ENCODE results near the gene ANKEF1.
A peak's percentile ranks its signal among the peaks of the same experiment; 100 is the strongest.
"Not testable (repeated sequence)": the region's sequence is repeated elsewhere in the genome, so short reads cannot be mapped to it uniquely, and the experiment has no call there.

ANKEF1 gene

GRCh38 chr20:10033905-10034650 lies 709 bp upstream of the ANKEF1 start:
- no peak for DNase-seq

GRCh38 chr20:10036321-10036720 lies 1.5 kb downstream of the ANKEF1 start:
- DNase-seq: not testable (repeated sequence)

- peak; percentile 22 for DNase-seq
These were observed 5.5 kb downstream of the ANKEF1 start for GRCh38 chr20:10040070-10040975.

- DNase-seq: no peak
These were observed 7.3 kb downstream of the ANKEF1 start for GRCh38 chr20:10042086-10042485.

- DNase-seq: no peak
These were observed 12.6 kb downstream of the ANKEF1 start for GRCh38 chr20:10047427-10047826.

GRCh38 chr20:10051185-10051584 lies 16.4 kb downstream of the ANKEF1 start:
- DNase-seq: no peak

GRCh38 chr20:10059006-10059405 lies 24.2 kb downstream of the ANKEF1 start:
- no peak for DNase-seq

GRCh38 chr20:10060226-10060625 lies 25.4 kb downstream of the ANKEF1 start:
- no peak for DNase-seq

GRCh38 chr20:10061641-10062040 lies 26.9 kb downstream of the ANKEF1 start:
- DNase-seq: no peak

GRCh38 chr20:10063482-10063881 lies 28.7 kb downstream of the ANKEF1 start:
- no peak for DNase-seq

- DNase-seq: no peak
These were observed 29.8 kb downstream of the ANKEF1 start for GRCh38 chr20:10064611-10065010.

GRCh38 chr20:10065154-10065833 lies 30.5 kb downstream of the ANKEF1 start:
- DNase-seq: no peak

GRCh38 chr20:10067321-10067720 lies 32.5 kb downstream of the ANKEF1 start:
- DNase-seq: no peak

- DNase-seq: peak; percentile 59
These were observed 39.7 kb downstream of the ANKEF1 start for GRCh38 chr20:10074513-10074912.

GRCh38 chr20:10075606-10076005 lies 40.8 kb downstream of the ANKEF1 start:
- DNase-seq: no peak

- DNase-seq: no peak
These were observed 41.6 kb downstream of the ANKEF1 start for GRCh38 chr20:10076126-10077080.

GRCh38 chr20:10077081-10077471 lies 42.3 kb downstream of the ANKEF1 start:
- DNase-seq: no peak

GRCh38 chr20:10077886-10078285 lies 43.1 kb downstream of the ANKEF1 start:
- DNase-seq: no peak

- DNase-seq: no peak
These were observed 43.6 kb downstream of the ANKEF1 start for GRCh38 chr20:10078403-10078802.

GRCh38 chr20:10079964-10080363 lies 45.2 kb downstream of the ANKEF1 start:
- DNase-seq: no peak

GRCh38 chr20:10080574-10080973 lies 45.8 kb downstream of the ANKEF1 start:
- no peak for DNase-seq

- DNase-seq: no peak
These were observed 55.2 kb downstream of the ANKEF1 start for GRCh38 chr20:10089871-10090587.

All from T1000 (cell line).